Measurements from ENCODE around the gene MAML3. TPM values are rescaled to one million over a fixed set of nuclear protein-coding genes. Genes with fewer than 3 reads are reported as not detected.

Gene MAML3
- total RNA-seq, 6 experiments from 2014 or later: 1.2 to 1.9 (median 1.6) TPM

GRCh38 chr4:140020457-140021361 is 133.3 kb downstream of the MAML3 start:
- no peaks in the 10 kb centered on the region for H3K36me3 Mint-ChIP-seq (ENCODE audit: low read depth)
- no peak overlapping the region for H3K4me3 Mint-ChIP-seq
- no peaks in the 10 kb centered on the region; the same call in 1 of the 2 replicates for H3K27me3 Mint-ChIP-seq (ENCODE audit: insufficient read depth)
- TF ChIP-seq CTCF (IDR thresholded peaks at IDR 0.05): no peak
- H3K9me3 Mint-ChIP-seq: no peaks in the 10 kb centered on the region
- DNase-seq: no peak
- peaks cover 21% of the 10 kb centered on the region for H3K4me1 Mint-ChIP-seq (ENCODE audit: low read depth)
- no peak overlapping the region for H3K27ac Mint-ChIP-seq

- DNase-seq: no peak
- Mint-ChIP-seq H3K9me3 (no peaks in the 10 kb centered on the region), H3K4me1 (ENCODE audit: low read depth) (peaks cover 21% of the 10 kb centered on the region), H3K27me3 (ENCODE audit: insufficient read depth) (no peaks in the 10 kb centered on the region; the same call in 1 of the 2 replicates), H3K27ac (no peak overlapping the region), H3K4me3 (no peak overlapping the region), H3K36me3 (ENCODE audit: low read depth) (no peaks in the 10 kb centered on the region)
- TF ChIP-seq CTCF (IDR thresholded peaks at IDR 0.05): no peak
These were observed 134.2 kb downstream of the MAML3 start for GRCh38 chr4:140019619-140020347.

GRCh38 chr4:140018931-140019618 is 134.9 kb downstream of the MAML3 start:
- Mint-ChIP-seq H3K36me3 (ENCODE audit: low read depth) (peaks cover 6% of the 10 kb centered on the region), H3K9me3 (peaks cover 6% of the 10 kb centered on the region; the same call in 1 of the 2 replicates), H3K4me1 (ENCODE audit: low read depth) (peaks cover 27% of the 10 kb centered on the region), H3K27me3 (ENCODE audit: insufficient read depth) (no peaks in the 10 kb centered on the region; the same call in 1 of the 2 replicates), H3K27ac (no peak overlapping the region), H3K4me3 (no peak overlapping the region)
- peak; percentile 7 for DNase-seq
- TF ChIP-seq CTCF (IDR thresholded peaks at IDR 0.05): no peak

GRCh38 chr4:140014284-140014683 is 139.7 kb downstream of the MAML3 start:
- Mint-ChIP-seq H3K4me3 (no peak overlapping the region), H3K27me3 (ENCODE audit: insufficient read depth) (no peaks in the 10 kb centered on the region), H3K4me1 (ENCODE audit: low read depth) (peaks cover 33% of the 10 kb centered on the region), H3K36me3 (ENCODE audit: low read depth) (peaks cover 9% of the 10 kb centered on the region), H3K9me3 (peaks cover 9% of the 10 kb centered on the region; the same call in 1 of the 2 replicates), H3K27ac (no peak overlapping the region)
- no peak for TF ChIP-seq CTCF (IDR thresholded peaks at IDR 0.05)
- DNase-seq: no peak

All from HFFc6 (cell line).